Activated T-cell treated with anti-CD3 and anti-CD28 coated beads for 1 hour (primary cell): ENCODE measurements around the gene ACOT9.
"Not testable (repeated sequence)": the region's sequence is repeated elsewhere in the genome, so short reads cannot be mapped to it uniquely, and the experiment has no call there.

ENCODE experiments used
- DNase-seq: peaks from one replicate; pipeline ENCODE4 v3.0.0-alpha.2; 2020; ENCODE audit warnings: low read depth

The ACOT9 gene, protein sequence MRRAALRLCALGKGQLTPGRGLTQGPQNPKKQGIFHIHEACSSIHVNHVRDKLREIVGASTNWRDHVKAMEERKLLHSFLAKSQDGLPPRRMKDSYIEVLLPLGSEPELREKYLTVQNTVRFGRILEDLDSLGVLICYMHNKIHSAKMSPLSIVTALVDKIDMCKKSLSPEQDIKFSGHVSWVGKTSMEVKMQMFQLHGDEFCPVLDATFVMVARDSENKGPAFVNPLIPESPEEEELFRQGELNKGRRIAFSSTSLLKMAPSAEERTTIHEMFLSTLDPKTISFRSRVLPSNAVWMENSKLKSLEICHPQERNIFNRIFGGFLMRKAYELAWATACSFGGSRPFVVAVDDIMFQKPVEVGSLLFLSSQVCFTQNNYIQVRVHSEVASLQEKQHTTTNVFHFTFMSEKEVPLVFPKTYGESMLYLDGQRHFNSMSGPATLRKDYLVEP

DNA sequence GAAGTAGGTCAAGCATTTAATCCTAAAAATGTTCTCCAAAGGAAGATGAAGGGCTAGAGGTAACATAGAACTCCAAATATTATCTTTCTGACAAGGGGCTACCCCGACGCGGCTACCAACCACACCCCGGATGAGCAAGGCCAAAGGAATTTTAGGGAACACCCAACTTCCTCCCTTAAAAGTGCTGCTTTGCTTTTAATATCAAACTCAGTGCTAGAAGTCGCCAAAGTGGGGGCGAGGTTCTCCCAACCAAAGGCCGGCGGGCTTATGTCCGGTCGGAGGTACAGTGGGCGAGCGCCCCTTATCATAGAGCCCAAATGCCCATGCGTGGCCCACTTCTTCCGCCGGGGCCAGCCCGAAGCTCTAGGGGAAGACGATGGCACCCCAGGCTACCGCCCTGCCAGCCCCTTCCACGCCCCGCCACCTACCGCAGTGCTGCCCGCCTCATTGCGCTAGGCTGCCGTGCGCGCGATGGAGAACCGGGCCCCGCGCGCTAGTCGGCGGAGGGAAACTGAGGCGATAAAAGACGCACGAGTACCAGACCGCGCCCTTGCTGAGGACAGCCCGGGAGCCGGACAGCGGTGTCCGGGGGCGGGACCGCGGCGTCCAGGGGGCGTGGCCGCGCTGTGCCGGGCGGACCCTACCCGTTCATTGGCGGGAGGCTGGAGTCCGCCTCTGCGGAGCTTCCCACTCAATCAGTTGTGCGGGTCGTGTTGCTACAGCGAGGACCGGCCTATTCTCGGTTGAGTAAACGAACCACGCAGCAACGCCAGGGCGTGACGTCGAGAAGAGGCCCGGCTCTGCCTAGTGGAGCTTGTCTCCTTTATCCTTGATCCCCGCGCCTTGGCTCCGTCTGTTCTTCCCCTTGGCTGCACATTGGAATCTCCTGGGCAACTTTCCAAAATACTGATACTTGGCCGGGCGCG lies at the start of gene ACOT9:
Gene ACOT9, minus strand, starts transcription at position 580 of the 926 bp plus-strand sequence. Its CDS starts 132 bp downstream, at position 448.
- DNase-seq = peak; percentile 26

DNA sequence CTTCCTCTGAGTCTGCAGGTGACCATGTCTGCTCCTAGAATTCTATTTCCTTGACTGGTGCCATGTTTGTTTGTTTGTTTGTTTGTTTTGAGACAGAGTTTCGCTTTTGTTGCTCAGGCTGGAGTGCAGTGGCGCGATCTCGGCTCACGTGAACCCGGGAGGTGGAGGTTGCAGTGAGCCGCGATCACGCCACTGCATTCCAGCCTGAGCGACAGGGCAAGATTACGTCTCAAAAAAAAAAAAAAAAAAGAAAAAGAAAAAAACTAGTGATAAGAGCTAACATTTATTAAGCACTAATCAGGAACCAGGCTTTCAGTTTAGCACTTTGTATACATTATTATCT lies 47.0 kb upstream of the ACOT9 start:
- DNase-seq = no peak

DNA sequence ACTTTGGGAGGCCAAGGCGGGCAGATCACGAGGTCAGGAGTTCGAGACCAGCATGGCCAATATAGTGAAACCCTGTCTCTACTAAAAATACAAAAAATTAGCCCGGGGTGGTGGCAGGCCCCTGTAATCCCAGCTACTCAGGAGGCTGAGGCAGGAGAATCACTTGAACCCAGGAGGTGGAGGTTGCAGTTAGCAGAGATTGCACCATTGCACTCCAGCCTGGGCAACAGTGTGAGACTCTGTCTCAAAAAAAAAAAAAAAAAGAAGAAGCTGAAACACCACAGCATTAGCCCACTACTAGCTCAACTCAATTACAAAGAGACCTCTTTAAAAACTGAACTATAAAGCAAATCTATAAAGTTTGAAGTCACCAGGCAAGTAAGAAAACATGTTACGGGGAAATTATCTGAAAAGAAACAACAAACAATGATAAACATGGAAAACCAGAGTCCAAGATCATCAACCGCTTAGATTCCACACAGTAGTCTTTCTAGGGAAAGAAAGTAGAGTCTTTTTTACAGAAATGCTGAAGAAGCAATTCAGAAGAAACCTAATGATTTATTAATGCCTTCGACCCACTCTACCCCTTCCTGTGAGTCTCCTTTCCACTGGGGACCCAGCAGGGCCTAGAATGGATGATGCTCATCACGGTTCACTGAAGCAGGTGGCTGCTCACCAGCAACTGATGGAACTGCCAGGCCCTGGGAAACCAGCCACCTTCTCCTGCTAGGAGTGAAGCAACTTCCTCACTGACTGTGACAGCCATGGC lies 46.5 kb upstream of the ACOT9 start:
- no peak for DNase-seq

DNA sequence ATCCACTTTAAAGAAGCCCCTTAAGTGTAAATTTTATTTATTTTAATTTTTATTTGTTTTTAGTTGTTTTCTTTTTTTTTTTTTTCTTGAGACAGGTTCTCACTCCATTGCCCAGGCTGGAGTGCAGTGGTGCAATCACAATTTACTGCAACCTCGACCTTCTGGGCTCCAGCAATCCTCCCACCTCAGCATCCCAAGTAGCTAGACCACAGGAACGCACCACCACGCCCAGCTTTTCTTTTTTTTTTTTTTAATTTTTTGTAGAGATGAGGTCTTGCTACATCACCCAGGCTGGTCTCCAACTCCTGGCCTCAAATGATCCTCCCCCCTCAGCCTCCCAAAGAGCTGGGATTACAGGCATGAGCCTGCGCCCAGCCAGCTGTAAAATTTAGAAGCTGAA lies 45.9 kb upstream of the ACOT9 start:
- no peak for DNase-seq

DNA sequence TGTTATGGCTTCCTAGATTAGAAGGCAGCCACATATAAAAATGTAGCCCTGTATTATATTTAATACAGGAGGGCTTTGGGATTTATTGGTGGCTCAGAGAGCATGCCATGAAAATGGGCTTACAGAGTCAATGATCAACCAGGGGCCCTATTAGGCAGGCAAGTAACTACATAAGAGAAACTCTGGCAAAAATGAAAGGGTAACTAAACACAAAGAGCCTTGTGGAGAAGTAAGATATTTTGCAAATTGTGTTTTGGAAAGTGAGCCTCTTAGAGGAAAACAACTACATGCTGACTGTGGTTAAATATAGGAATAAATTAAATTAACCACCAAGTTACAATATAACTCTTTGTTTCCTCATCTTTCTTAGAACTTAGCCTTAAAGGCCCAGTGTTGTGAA lies 45.4 kb upstream of the ACOT9 start:
- DNase-seq = no peak

DNA sequence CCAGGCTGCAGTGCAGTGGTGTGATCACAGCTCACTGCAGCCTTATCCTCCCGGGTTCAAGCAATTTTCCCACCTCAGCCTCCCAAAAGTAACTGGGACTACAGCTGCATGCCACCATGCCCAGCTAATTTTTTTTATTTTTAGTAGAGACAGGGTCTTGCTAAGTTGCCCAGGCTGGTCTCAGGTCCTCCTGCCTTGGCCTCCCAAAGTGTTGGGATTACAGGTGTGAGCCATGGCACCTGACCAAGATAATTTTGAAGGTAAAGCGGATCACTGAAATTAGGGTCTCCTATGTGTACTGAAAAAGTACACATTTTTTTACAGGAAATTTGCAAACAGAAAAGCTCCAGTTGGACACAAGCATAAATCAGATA lies 44.7 kb upstream of the ACOT9 start:
- DNase-seq = no peak

DNA sequence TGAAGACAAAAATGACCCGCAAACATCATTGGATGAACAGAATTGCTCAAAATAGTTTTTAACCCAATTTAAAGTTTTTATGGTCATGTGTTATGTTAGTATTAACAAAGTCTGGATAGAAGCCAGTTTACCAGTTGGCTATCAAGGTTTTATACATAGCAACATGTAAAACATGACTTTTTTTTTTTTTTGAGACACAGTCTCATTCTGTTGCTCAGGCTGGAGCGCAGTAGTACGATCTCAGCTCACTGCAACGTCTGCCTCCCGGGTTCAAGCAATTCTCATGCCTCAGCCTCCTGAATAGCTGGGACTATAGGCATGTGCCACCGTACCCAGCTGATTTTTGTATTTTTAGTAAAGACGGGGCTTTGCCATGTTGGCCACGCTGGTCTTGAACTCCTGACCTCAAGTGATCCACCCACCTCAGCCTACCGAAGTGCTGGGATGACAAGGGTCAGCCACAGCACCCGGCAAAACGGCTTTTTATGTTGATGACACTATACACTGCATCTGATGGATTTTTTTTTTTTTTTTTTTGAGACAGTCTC lies 43.3 kb upstream of the ACOT9 start:
- no peak for DNase-seq

DNA sequence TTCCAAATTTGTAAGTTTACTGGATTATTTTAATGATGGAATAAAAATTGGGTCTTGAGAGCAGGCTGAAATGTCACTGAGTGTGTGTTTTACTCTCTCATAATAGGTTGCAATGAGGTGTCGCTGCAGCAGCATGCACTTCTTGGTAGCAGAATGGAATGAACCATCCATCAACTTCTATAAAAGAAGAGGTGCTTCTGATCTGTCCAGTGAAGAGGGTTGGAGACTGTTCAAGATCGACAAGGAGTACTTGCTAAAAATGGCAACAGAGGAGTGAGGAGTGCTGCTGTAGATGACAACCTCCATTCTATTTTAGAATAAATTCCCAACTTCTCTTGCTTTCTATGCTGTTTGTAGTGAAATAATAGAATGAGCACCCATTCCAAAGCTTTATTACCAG lies 42.5 kb upstream of the ACOT9 start:
- no peak for DNase-seq

DNA sequence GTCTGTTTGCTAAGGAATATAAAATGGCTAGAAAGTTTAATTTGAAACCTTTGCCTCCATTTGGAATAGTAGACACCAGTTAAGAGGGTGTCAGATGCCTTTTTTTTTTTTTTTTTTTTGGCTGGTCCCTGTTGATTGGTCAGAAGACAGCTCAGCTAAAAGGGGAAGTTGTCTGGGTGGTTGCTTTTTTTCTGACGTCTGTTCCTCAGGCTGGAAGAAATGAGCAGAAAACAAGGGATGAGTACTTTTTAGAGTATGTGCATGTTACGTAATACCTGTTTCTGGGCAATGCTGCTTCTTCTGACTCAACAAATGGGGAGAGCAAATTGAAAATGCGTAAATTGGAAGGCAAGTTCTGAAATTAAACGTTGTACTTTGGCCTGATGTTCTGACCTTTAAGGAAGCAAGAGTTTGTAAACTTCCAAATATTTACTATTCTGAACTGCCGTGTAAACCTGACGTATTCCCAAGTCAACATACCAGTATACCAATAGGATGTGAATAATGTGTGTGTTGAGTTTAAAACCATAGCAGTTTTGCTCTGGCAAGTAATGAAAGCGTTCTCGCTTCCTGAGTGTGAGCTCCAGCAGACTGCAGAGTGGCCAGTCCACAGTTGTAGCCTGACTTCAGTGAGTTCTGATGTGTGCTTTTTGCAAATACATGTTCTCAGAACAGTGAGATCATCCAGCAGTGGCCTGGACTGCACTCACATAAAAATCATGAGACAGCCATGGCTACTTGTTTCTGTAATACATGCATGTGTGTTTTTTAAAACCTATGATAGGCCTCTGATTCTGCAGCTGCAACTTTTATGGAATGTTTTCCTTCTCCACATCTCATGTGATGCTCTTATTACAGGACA lies 41.6 kb upstream of the ACOT9 start:
- no peak for DNase-seq

DNA sequence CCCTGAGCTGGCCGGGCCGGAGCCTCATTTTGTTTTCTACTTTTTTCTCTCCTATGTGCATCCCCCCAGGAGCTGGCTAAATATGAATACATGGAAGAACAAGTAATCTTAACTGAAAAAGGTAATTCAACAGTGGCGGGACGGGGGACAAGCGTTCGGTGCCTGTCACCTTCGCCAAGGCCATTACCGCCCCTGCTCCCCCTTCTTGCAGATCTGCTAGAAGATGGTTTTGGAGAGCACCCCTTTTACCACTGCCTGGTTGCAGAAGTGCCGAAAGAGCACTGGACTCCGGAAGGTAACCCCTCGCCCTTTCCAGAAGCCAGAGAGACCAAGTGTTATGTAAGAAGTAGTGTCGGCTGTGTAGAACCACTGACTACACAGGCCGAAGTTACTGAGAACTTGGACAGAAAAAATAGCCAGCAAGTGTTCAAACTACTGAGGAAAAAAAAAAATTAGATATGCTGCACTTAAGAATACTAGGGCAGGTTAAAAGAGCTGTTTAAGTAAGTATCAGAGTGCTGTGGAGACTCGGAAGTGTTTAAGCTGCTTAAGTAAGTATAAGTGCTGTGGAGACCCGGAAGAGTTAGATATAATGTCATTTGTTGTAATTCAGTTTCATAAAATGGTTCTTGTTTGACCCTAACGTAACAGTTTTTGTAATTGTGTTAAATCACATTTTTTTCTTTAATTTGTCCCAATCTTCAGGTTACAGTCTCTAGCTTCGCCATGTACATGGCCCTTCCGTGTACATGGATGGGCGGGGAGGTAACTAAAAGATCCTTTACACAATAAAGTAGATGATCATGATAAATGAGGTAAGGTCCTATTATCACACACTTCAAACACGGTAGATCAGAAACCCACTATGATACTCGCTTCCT lies 40.8 kb upstream of the ACOT9 start:
- no peak for DNase-seq

DNA sequence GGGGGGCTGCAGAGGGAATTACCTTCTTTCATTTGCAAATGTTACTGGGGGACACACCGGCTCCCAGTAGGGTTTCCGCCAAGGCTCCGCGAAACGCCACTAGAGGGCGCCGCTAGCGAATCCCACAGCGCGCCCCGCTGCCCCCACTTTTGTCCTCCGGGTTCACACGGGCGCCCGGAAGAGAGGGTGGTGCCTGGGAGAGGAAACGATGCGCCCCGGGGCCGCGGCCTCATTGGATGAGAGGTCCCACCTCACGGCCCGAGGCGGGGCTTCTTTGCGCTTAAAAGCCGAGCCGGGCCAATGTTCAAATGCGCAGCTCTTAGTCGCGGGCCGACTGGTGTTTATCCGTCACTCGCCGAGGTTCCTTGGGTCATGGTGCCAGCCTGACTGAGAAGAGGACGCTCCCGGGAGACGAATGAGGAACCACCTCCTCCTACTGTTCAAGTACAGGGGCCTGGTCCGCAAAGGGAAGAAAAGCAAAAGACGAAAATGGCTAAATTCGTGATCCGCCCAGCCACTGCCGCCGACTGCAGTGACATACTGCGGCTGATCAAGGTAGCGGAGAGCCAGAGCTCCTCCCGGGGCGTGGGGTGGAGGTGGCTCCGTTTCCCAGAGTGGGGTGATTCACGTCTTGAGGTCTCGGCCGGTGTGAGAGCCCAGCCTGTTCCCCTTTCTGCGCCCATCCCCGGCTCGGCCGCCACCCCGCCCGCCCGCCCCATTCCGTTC lies 40.0 kb upstream of the ACOT9 start, which contains the start of gene SAT1:
Gene SAT1, plus strand, starts transcription at position 311 of the 726 bp plus-strand sequence. Its CDS starts 179 bp downstream, at position 490.
- DNase-seq = peak; percentile 91

DNA sequence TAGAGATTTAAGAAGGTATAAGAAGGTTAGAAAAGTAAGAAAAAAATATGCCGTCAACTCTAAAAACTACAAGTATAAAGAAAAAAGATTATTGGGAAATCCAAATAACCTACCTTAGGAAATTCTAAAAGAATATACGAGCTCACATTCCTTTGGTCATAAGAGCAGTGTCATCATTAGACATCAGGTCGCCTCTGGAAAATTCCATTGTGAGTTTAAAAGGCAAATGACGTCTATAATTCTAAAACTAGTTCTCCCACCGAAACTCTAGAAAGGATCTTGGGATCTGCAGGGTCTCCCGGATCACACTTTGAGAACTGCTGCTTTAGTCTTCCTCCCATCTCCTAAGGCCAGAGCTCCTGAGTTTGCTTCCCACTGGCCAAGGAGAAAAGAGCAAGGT lies 39.4 kb upstream of the ACOT9 start:
- no peak for DNase-seq

DNA sequence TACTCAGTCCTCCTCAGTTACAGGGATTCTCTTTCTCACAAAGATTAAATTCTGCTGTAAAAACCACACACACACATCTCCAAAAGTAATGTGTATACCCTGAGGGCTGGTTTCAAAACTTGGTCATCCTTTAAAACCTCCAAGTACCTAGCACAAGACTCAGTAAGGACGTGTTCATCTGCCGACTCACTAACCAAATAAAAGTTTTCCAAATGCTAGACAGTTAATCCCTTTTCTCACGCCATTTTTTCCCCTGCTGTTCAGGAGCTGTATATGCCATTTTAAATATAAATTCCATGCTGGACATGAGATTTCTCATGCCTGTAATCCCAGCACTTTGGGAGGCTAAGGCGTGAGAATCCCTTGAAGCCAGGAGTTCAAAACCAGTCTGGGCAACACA lies 35.9 kb upstream of the ACOT9 start:
- no peak for DNase-seq

DNA sequence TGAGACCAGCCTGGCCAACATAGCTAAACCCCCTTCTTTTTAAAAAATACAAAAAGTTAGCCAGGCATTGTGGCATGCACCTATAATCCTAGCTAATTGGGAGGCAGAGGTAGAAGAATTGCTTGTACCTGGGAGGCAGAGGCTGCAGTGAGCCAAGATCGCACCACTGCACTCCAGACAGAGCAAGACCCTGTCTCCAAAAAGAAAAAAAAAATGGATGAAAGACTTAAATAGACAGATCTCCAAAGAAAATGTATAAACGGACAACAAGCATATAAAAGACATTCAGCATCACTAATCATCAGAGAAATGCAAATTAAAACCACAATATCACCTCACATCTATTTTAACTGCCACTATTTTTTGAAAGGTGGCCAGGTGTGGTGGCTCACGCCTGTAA lies 33.3 kb upstream of the ACOT9 start:
- DNase-seq = no peak

DNA sequence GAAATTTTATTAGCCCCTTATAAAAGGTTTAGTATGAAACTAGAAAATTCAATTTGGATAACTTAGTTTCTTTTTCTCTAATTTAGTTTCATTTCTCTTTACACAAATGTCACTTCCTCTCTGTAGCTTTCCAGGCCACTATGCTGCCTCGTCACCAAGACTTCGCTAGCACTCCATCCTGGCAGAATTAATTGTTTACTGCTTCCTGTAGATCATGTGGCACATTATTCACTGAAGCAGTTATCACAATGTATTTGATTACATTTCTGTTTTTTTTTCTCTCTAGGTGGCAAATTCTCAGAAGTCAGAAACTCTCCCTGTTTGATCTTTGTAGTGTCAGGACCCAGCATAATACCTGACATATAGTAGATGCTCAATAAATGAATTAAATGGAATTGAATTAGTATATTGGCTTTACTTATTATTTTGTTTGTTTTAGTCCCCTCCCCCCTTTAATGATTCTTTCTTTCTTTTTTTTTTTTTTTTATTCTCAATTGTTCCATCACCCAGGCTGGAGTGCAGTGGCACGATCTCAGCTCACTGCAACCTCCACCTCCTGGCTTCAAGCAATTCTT lies 30.6 kb upstream of the ACOT9 start:
- peak; percentile 8 for DNase-seq

DNA sequence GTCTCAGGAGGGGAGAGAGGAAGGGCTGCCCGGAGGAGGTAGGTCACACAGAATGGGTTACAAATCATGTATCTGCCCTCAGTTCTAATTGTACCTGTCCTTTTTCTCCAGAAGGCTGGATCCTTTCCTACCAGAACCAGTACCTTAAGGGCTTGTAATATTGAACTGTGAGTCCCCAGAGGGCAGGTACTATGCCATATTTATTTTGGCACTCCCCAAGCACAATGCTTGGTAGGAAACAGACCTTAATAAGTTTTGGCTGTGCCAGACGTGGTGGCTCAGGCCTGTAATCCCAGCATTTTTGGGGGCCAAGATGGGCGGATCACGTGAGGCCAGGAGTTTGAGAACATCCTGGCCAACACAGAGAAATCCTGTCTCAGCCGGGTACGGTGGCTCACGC lies 28.0 kb upstream of the ACOT9 start:
- DNase-seq = not testable (repeated sequence)

DNA sequence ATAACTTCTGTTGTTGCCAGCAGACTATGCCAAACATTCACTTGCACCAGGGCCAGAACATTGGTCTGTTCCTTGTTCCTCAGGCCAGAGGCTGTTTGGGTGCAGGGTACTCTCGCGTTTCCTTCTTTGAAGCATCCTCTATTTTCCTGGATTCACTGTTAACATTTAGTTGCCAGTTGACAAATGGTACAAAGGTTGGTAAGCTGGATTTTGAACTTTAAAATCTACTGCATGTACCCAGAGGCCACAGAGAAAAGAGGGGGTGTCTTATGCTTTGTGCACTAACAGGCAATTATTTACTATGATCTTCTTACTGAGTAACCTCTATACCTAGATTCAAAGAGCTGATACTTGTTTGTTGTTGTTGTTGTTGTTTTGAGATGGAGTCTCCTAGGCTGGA lies 27.1 kb upstream of the ACOT9 start:
- no peak for DNase-seq

DNA sequence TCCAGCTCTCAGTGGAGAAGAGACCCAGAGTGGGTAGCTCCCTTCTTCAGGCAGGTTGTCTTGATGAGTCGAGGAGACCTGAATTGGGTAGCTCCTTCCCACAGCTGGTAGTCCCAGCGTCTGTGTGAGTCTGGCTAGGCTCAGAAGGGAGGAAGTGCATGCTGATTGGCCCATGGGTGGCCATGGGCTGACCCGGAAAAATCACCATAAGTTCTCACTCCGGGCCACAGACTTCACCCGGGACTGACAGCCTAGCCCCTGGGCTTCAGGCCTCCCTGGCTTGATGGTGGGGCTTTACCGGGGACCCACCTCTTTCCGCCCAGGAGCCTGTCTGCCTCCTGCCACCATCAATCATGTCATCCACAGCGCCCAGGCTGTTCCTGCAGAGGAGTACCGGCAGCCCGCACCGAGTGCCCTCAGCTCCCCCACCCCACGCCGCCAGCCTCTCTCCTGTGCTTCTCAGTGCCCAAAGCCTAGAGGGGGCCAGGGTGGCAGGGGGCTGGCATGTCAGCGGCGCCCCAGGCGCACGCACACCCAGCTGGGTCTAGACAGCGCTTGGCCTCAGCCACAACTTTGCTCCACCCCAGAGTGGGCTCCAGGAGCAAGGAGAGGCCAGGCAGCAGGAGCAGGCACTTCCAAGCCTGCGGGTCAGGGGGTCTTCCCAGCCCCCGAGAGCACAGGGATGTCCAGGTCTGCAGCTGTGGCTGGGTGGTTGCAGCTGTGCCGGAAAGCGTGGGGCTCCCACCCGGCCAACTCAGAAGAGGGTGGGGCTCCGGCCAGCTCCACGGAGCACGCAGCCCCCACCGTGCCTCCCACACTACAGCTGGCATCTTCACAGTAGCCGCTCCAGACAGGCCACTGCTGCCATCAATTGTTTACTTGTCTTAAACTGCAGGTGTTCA lies 23.8 kb upstream of the ACOT9 start:
- no peak for DNase-seq
